MCF 10A (cell line): Measurements from ENCODE around the gene TMEM117. TPM values are rescaled to one million over a fixed set of nuclear protein-coding genes. Genes with fewer than 3 reads are reported as not detected.

Source experiments
- BruUV-seq: library from RNA; stranded (reverse); fragments of 400-500 nt; replicated peaks from 2 replicates; lab custom pipeline; 2021; lab: Mats Ljungman, UMichigan
- CTCF ChIA-PET: fragments of 300-600 bp; sonication (Branson Sonifier 250); formaldehyde crosslinking; extraction: SDS; loops from one replicate; lab custom pipeline; 2021; ENCODE audit warnings: antibody characterized with exemption, inconsistent platforms; lab: Yijun Ruan, JAX
- POLR2A ChIA-PET: fragments of 300-600, 350-650 bp; sonication (Branson Sonifier 250); formaldehyde crosslinking; extraction: SDS; loops from one replicate; lab custom pipeline; 2020; ENCODE audit warnings: antibody characterized with exemption, inconsistent platforms; lab: Yijun Ruan, JAX
- DNase-seq: peaks from one replicate; pipeline ENCODE4 v3.0.0-alpha.2; 2018; ENCODE audit not compliant: unreplicated experiment
- H3K27ac Mint-ChIP-seq: one replicate; pipeline ENCODE4 v1.8.0; 2022; ENCODE audit warnings: mild to moderate bottlenecking, low read depth, mixed read lengths; ENCODE audit not compliant: unreplicated experiment
- H3K27me3 Mint-ChIP-seq: one replicate; pipeline ENCODE4 v1.8.0; 2022; ENCODE audit warnings: mixed read lengths; ENCODE audit not compliant: insufficient read depth, unreplicated experiment
- H3K36me3 Mint-ChIP-seq: one replicate; pipeline ENCODE4 v1.8.0; 2022; ENCODE audit warnings: mild to moderate bottlenecking, moderate library complexity, mixed read lengths; ENCODE audit not compliant: insufficient read depth, unreplicated experiment
- H3K4me1 Mint-ChIP-seq: one replicate; pipeline ENCODE4 v1.8.0; 2022; ENCODE audit warnings: mixed read lengths; ENCODE audit not compliant: insufficient read depth, unreplicated experiment
- H3K4me3 Mint-ChIP-seq: one replicate; pipeline ENCODE4 v1.8.0; 2022; ENCODE audit warnings: mild to moderate bottlenecking, moderate library complexity, mixed read lengths; ENCODE audit not compliant: unreplicated experiment
- H3K9me3 Mint-ChIP-seq: one replicate; pipeline ENCODE4 v1.8.0; 2022; ENCODE audit warnings: mixed read lengths; ENCODE audit not compliant: unreplicated experiment
- intact Hi-C: fragments of 100-400 bp; cut with micrococcal nuclease; formaldehyde crosslinking; loops from 2 replicates; pipeline ENCODE4 v1.14.1; 2022
- total RNA-seq: library from RNA; stranded (reverse); gene quantifications from 2 replicates; pipeline ENCODE4 v1.2.3, GENCODE V29; 2022
- TF ChIP-seq, protein P1 (sequence below): fragments of 200-600 bp; IDR thresholded peaks from one replicate; pipeline ENCODE4 v1.8.0; 2022; ENCODE audit warnings: antibody characterized with exemption, mild to moderate bottlenecking; ENCODE audit not compliant: unreplicated experiment

The TMEM117 gene
- total RNA-seq, 1 experiment from 2014 or later, result 3.2 TPM

DNA sequence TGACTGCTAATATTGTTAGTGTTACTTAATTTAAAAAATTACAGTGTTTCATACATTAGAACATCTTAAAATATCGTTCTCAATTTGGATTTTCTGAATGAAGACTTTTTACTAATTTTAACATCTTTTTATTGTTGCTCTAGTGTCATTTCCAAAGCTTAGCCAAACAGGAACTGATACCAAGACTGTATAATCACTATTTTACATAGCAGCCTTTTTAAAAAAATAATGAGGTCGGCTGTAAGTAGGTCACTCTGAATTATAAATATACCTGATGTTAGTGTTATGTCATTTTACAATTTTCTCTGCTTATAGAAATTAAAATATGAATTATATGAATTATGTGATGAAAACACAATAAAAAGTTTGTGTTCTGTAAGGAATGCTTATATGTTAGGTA, 321.5 kb downstream of the TMEM117 start:
- Mint-ChIP-seq H3K27ac (no peak overlapping the region), H3K4me3 (no peak overlapping the region), H3K9me3 (no peaks in the 10 kb centered on the region), H3K4me1 (no peaks in the 10 kb centered on the region), H3K36me3 (no peaks in the 10 kb centered on the region), H3K27me3 (no peaks in the 10 kb centered on the region)
- ChIA-PET POLR2A (no interaction called here), CTCF (no interaction called here)
- no TSS peak for BruUV-seq
- no peak for DNase-seq
- TF ChIP-seq, protein P1, sequence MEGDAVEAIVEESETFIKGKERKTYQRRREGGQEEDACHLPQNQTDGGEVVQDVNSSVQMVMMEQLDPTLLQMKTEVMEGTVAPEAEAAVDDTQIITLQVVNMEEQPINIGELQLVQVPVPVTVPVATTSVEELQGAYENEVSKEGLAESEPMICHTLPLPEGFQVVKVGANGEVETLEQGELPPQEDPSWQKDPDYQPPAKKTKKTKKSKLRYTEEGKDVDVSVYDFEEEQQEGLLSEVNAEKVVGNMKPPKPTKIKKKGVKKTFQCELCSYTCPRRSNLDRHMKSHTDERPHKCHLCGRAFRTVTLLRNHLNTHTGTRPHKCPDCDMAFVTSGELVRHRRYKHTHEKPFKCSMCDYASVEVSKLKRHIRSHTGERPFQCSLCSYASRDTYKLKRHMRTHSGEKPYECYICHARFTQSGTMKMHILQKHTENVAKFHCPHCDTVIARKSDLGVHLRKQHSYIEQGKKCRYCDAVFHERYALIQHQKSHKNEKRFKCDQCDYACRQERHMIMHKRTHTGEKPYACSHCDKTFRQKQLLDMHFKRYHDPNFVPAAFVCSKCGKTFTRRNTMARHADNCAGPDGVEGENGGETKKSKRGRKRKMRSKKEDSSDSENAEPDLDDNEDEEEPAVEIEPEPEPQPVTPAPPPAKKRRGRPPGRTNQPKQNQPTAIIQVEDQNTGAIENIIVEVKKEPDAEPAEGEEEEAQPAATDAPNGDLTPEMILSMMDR, result no peak
- intact Hi-C loops, result no loop called here

DNA sequence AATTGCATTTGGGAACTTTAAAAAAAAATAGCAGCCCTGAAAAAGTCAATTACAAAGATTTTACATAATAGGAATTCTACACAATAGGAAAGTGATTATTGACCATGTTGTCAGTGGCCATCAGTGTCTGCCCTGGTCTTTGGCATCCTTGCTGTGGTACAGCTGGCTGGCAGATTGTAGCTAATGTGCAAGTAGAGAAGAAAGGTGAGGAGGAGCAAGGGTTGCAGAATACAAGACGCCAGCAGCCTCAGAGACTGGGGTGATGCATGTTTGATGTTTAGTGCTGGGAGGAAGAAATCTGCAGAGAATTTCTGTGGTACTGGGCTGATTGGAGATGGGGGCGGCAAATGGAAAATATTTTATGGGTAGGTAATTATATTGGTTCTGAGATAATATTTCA, 322.9 kb downstream of the TMEM117 start:
- POLR2A ChIA-PET, result no interaction called here
- H3K36me3 Mint-ChIP-seq, result no peaks in the 10 kb centered on the region
- no TSS peak for BruUV-seq

DNA sequence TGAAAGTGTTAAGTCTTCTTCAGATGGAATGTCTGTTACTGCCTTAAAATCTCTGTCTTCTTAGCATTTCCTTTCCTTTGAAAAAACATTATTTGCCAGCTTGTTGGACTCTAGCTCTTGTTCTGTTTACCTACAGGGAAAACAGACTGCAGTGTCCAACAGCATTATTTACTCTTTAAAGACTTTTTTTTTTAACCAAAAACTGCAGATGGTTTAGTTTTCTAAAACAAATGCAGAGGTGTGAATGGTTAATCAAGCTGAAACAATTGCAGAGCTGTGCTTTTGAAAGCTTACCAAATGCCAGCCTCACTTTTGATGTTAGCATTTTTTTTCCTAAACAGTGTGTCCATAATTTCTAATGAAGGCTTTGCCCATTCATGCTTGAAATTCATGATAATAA, 323.3 kb downstream of the TMEM117 start:
- ChIA-PET POLR2A (no interaction called here), CTCF (no interaction called here)
- H3K27me3 Mint-ChIP-seq, result no peaks in the 10 kb centered on the region
- DNase-seq, result no peak
- no TSS peak for BruUV-seq
- H3K27ac Mint-ChIP-seq, result no peak overlapping the region
- no peaks in the 10 kb centered on the region for H3K9me3 Mint-ChIP-seq
- H3K36me3 Mint-ChIP-seq, result no peaks in the 10 kb centered on the region
- H3K4me1 Mint-ChIP-seq, result no peaks in the 10 kb centered on the region
- TF ChIP-seq, protein P1, result no peak
- H3K4me3 Mint-ChIP-seq, result no peak overlapping the region
- intact Hi-C loops, result no loop called here

More for the DNA sequence above, 322.9 kb downstream of the TMEM117 start:
- TF ChIP-seq, protein P1, result no peak
- no peak overlapping the region for H3K27ac Mint-ChIP-seq
- no peak overlapping the region for H3K4me3 Mint-ChIP-seq
- H3K9me3 Mint-ChIP-seq, result no peaks in the 10 kb centered on the region
- H3K4me1 Mint-ChIP-seq, result no peaks in the 10 kb centered on the region
- intact Hi-C loops, result no loop called here
- DNase-seq, result no peak
- H3K27me3 Mint-ChIP-seq, result no peaks in the 10 kb centered on the region
- CTCF ChIA-PET, result no interaction called here

DNA sequence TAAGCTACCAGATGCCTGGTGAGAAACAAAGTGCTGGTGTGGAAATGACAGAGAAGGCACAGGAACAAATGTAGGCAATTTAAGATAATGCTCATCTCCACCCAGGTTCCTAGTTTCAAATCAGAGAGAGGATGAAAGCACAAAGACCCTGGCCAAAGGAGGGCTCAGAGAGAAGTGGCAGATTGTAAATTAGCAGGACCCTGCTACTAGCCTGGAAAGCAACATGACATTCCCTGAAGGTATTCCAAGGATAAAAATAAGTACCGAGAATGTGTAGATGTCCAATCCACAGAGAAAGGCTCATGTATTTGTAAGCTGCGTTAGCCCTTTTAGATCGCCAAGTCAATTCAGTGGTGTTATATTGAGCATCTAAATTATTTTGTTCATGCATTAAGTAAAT, 324.0 kb downstream of the TMEM117 start:
- intact Hi-C loops, result loop anchor here (10.0 kb wide), 1 partner anchor 55 kb away; no protein-coding TSS in a partner anchor
- Mint-ChIP-seq H3K27me3 (no peaks in the 10 kb centered on the region), H3K36me3 (no peaks in the 10 kb centered on the region), H3K4me3 (no peak overlapping the region), H3K27ac (no peak overlapping the region), H3K9me3 (no peaks in the 10 kb centered on the region), H3K4me1 (no peaks in the 10 kb centered on the region)
- no TSS peak for BruUV-seq
- TF ChIP-seq, protein P1, result no peak
- DNase-seq, result no peak
- ChIA-PET POLR2A (no interaction called here), CTCF (interaction anchor here (0.5 to 0.9 kb wide), 2 partner anchors 18 to 157 kb away, joined by 3 read pairs; no protein-coding TSS in a partner anchor)
